IPS-20b (cell line): ENCODE results near the gene SFMBT1.
"Not testable (repeated sequence)": the region's sequence is repeated elsewhere in the genome, so short reads cannot be mapped to it uniquely, and the experiment has no call there.

ENCODE experiments used
- H3K27ac ChIP-seq: one replicate; pipeline ENCODE4 v1.5.1; 2013; ENCODE audit warnings: low read length
- H3K27me3 ChIP-seq: 2 replicates; pipeline ENCODE4 v1.6.1; 2013; ENCODE audit warnings: mild to moderate bottlenecking, low read length, inconsistent platforms; ENCODE audit not compliant: insufficient read depth
- H3K36me3 ChIP-seq: 2 replicates; pipeline ENCODE4 v1.6.1; 2013; ENCODE audit warnings: low read depth, mild to moderate bottlenecking, inconsistent platforms, low read length, moderate library complexity; ENCODE audit not compliant: insufficient read depth
- H3K4me1 ChIP-seq: 2 replicates; pipeline ENCODE4 v1.6.1; 2013; ENCODE audit warnings: mild to moderate bottlenecking, control low read depth, inconsistent platforms, low read length, moderate library complexity; ENCODE audit not compliant: insufficient read depth
- H3K4me3 ChIP-seq: 2 replicates; pipeline ENCODE4 v1.5.1; 2013; ENCODE audit warnings: mild to moderate bottlenecking, low read length, inconsistent platforms
- H3K9ac ChIP-seq: 2 replicates; pipeline ENCODE4 v1.6.1; 2013; ENCODE audit warnings: low read depth, mild to moderate bottlenecking, inconsistent platforms, low read length, moderate library complexity
- H3K9me3 ChIP-seq: 2 replicates; pipeline ENCODE4 v1.6.1; 2013; ENCODE audit warnings: mild to moderate bottlenecking, low read depth, low read length, inconsistent platforms; ENCODE audit not compliant: insufficient read depth

Gene SFMBT1

GRCh38 chr3:53071882-53072431 is 26.1 kb upstream of the SFMBT1 start:
- peaks cover 8% of the 10 kb centered on the region for H3K27me3 ChIP-seq
- H3K36me3 ChIP-seq: no peaks in the 10 kb centered on the region
- peaks cover 5% of the 10 kb centered on the region; the same call in 1 of the 2 replicates for H3K4me1 ChIP-seq
- no peak overlapping the region for H3K27ac ChIP-seq
- peak overlapping the region; percentile 36; the same call in 1 of the 2 replicates for H3K4me3 ChIP-seq
- H3K9me3 ChIP-seq: no peaks in the 10 kb centered on the region
- H3K9ac ChIP-seq: no peak overlapping the region

- Histone ChIP-seq H3K9ac (no peak overlapping the region), H3K4me3 (no peak overlapping the region), H3K9me3 (no peaks in the 10 kb centered on the region), H3K27ac (no peak overlapping the region), H3K4me1 (peaks cover 5% of the 10 kb centered on the region; the same call in 1 of the 2 replicates), H3K36me3 (no peaks in the 10 kb centered on the region), H3K27me3 (peaks cover 8% of the 10 kb centered on the region)
Observed at GRCh38 chr3:53069422-53070068, 23.7 kb upstream of the SFMBT1 start.

GRCh38 chr3:53068176-53068575 is 22.3 kb upstream of the SFMBT1 start:
- Histone ChIP-seq H3K27ac (no peak overlapping the region), H3K4me3 (no peak overlapping the region), H3K9me3 (no peaks in the 10 kb centered on the region), H3K9ac (no peak overlapping the region), H3K36me3 (no peaks in the 10 kb centered on the region), H3K4me1 (peaks cover 5% of the 10 kb centered on the region; the same call in 1 of the 2 replicates), H3K27me3 (peaks cover 8% of the 10 kb centered on the region)

GRCh38 chr3:53067567-53067966 is 21.7 kb upstream of the SFMBT1 start:
- no peak overlapping the region for H3K4me3 ChIP-seq
- H3K9ac ChIP-seq: no peak overlapping the region
- H3K36me3 ChIP-seq: no peaks in the 10 kb centered on the region
- no peak overlapping the region for H3K27ac ChIP-seq
- no peaks in the 10 kb centered on the region for H3K9me3 ChIP-seq
- peaks cover 8% of the 10 kb centered on the region for H3K27me3 ChIP-seq
- H3K4me1 ChIP-seq: peaks cover 5% of the 10 kb centered on the region; the same call in 1 of the 2 replicates

GRCh38 chr3:53065841-53066480 is 20.1 kb upstream of the SFMBT1 start:
- Histone ChIP-seq H3K9ac (no peak overlapping the region), H3K4me3 (no peak overlapping the region), H3K4me1 (peaks cover 5% of the 10 kb centered on the region; the same call in 1 of the 2 replicates), H3K9me3 (no peaks in the 10 kb centered on the region), H3K27ac (no peak overlapping the region), H3K27me3 (no peaks in the 10 kb centered on the region), H3K36me3 (no peaks in the 10 kb centered on the region)

- no peak overlapping the region for H3K27ac ChIP-seq
- H3K9me3 ChIP-seq: no peaks in the 10 kb centered on the region
- H3K9ac ChIP-seq: no peak overlapping the region
- H3K36me3 ChIP-seq: no peaks in the 10 kb centered on the region
- H3K27me3 ChIP-seq: no peaks in the 10 kb centered on the region
- no peaks in the 10 kb centered on the region for H3K4me1 ChIP-seq
- no peak overlapping the region for H3K4me3 ChIP-seq
Observed at GRCh38 chr3:53062905-53063304, 17.0 kb upstream of the SFMBT1 start.

GRCh38 chr3:53056442-53056841 is 10.6 kb upstream of the SFMBT1 start:
- H3K27me3 ChIP-seq: no peaks in the 10 kb centered on the region
- H3K9me3 ChIP-seq: no peaks in the 10 kb centered on the region
- no peak overlapping the region for H3K4me3 ChIP-seq
- H3K4me1 ChIP-seq: no peaks in the 10 kb centered on the region
- no peak overlapping the region for H3K9ac ChIP-seq
- no peak overlapping the region for H3K27ac ChIP-seq
- H3K36me3 ChIP-seq: no peaks in the 10 kb centered on the region

GRCh38 chr3:53054233-53054632 is 8.4 kb upstream of the SFMBT1 start:
- H3K9ac ChIP-seq, H3K4me1 ChIP-seq, H3K4me3 ChIP-seq, H3K27me3 ChIP-seq, H3K9me3 ChIP-seq, H3K36me3 ChIP-seq, H3K27ac ChIP-seq: not testable (repeated sequence)

- H3K4me1 ChIP-seq: no peaks in the 10 kb centered on the region
- H3K36me3 ChIP-seq: no peaks in the 10 kb centered on the region
- peaks cover 17% of the 10 kb centered on the region for H3K27me3 ChIP-seq
- no peak overlapping the region for H3K9ac ChIP-seq
- no peak overlapping the region for H3K4me3 ChIP-seq
- no peak overlapping the region for H3K27ac ChIP-seq
- no peaks in the 10 kb centered on the region for H3K9me3 ChIP-seq
Observed at GRCh38 chr3:53051929-53052328, 6.1 kb upstream of the SFMBT1 start.

GRCh38 chr3:53049987-53050386 is 4.1 kb upstream of the SFMBT1 start:
- Histone ChIP-seq H3K9ac (no peak overlapping the region), H3K27me3 (peaks cover 24% of the 10 kb centered on the region), H3K4me3 (no peak overlapping the region), H3K36me3 (no peaks in the 10 kb centered on the region), H3K9me3 (no peaks in the 10 kb centered on the region), H3K27ac (no peak overlapping the region), H3K4me1 (no peaks in the 10 kb centered on the region)

GRCh38 chr3:53046171-53047170 is 598 bp upstream of the SFMBT1 start:
- Histone ChIP-seq H3K27me3 (peaks cover 47% of the 10 kb centered on the region), H3K4me3 (peak overlapping the region; percentile 72), H3K27ac (no peak overlapping the region), H3K9ac (peak overlapping the region; percentile 45; the same call in 1 of the 2 replicates), H3K4me1 (peaks cover 7% of the 10 kb centered on the region), H3K9me3 (no peaks in the 10 kb centered on the region), H3K36me3 (no peaks in the 10 kb centered on the region)
